SK-N-MC (cell line): ENCODE data around the gene P2RX1.

Experiments
- EZH2 ChIP-seq: fragments of 200-600 bp; sonication (generic); IDR thresholded peaks from one replicate; pipeline ENCODE4 v1.6.1; 2017; ENCODE audit warnings: antibody characterized with exemption
- POLR2AphosphoS5 ChIP-seq: IDR thresholded peaks from 2 replicates; pipeline ENCODE4 v1.6.1; 2012; ENCODE audit warnings: mild to moderate bottlenecking, low read depth, low read length, borderline replicate concordance

- TF ChIP-seq POLR2AphosphoS5 (no peak), EZH2 (no peak)
Observed at GRCh38 chr17:3947318-3947810, 31.1 kb upstream of the P2RX1 start.
